ENCODE results near the gene IFT27.

IFT27 gene

GRCh38 chr22:36796552-36797175 lies 20.7 kb upstream of the IFT27 start:
- no peak overlapping the region for H3K27ac ChIP-seq
- TF ChIP-seq CTCF (conservative IDR thresholded peaks at IDR 0.05) (no peak), ZFX (IDR thresholded peaks at IDR 0.05) (no peak)

- TF ChIP-seq ZFX (IDR thresholded peaks at IDR 0.05) (no peak), CTCF (conservative IDR thresholded peaks at IDR 0.05) (no peak)
- H3K27ac ChIP-seq: no peak overlapping the region
These were observed 19.7 kb upstream of the IFT27 start for GRCh38 chr22:36795633-36796032.

DNA sequence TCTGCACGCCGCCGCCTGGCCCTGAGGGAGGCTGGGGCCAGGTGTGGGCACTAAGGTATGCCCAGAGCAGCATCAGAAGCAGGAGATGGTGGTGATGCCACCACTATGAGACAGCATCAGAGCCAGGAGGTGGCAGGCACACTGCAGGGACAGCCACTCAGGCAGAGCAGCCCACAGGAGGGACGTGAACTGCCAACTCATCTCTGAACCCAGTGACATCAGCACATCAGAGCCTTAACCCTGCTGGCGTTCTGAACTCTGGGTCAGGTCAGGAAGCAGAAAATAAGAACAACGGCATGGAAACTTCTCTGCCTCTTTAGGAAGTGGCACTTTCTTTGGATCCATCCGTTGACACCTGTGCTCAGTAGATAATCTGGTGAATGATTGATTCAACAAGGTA lies 14.7 kb upstream of the IFT27 start:
- no peak for TF ChIP-seq CTCF (conservative IDR thresholded peaks at IDR 0.05)
- H3K27ac ChIP-seq: no peak overlapping the region

GRCh38 chr22:36787204-36787988 lies 11.5 kb upstream of the IFT27 start:
- TF ChIP-seq CTCF (conservative IDR thresholded peaks at IDR 0.05) (no peak), ZFX (IDR thresholded peaks at IDR 0.05) (no peak)
- no peak overlapping the region for H3K27ac ChIP-seq

DNA sequence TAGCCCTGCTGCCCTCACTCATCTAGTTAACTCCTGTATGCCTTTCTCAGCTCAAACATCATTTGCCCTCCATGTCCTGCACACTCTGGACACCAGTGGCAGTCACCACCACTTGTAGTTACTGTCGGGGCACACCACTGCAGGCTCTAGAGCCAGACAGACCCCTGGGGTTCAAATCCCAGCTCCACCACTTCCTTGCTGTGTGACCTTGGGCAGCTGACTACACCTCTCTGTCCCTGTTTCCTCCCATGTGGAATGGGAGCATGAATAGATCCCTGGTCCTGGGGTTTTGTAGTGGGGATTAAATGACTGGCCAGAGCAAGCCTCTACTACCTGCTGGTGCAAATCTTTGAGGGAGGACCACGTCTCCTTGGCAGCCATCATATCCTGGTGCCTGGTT lies 7.8 kb upstream of the IFT27 start:
- TF ChIP-seq CTCF (conservative IDR thresholded peaks at IDR 0.05): no peak
- TF ChIP-seq ZFX (IDR thresholded peaks at IDR 0.05): no peak
- H3K27ac ChIP-seq: no peak overlapping the region

- H3K27ac ChIP-seq: no peak overlapping the region
- peak; percentile 95 for TF ChIP-seq CTCF (conservative IDR thresholded peaks at IDR 0.05)
- no peak for TF ChIP-seq ZFX (IDR thresholded peaks at IDR 0.05)
These were observed 6.0 kb upstream of the IFT27 start for GRCh38 chr22:36781656-36782627.

All from C4-2B (cell line).